NB4 (cell line): ENCODE measurements around the gene EHBP1L1.

ENCODE experiments used
- MYC ChIP-seq: IDR thresholded peaks from 2 replicates; pipeline ENCODE4 v1.6.1; 2011; ENCODE audit warnings: low read depth, low read length
- POLR2A ChIP-seq: IDR thresholded peaks from 2 replicates; pipeline ENCODE4 v1.6.1; 2011; ENCODE audit warnings: mild to moderate bottlenecking; ENCODE audit not compliant: insufficient read length; ENCODE audit errors: extremely low read depth
- TF ChIP-seq, protein P1 (sequence below): IDR thresholded peaks from one replicate; pipeline ENCODE4 v1.5.1; 2012; ENCODE audit warnings: low read depth, low read length
- TF ChIP-seq, protein P2 (sequence below): IDR thresholded peaks from 2 replicates; pipeline ENCODE4 v1.6.1; 2011; ENCODE audit warnings: low read depth, low read length

DNA sequence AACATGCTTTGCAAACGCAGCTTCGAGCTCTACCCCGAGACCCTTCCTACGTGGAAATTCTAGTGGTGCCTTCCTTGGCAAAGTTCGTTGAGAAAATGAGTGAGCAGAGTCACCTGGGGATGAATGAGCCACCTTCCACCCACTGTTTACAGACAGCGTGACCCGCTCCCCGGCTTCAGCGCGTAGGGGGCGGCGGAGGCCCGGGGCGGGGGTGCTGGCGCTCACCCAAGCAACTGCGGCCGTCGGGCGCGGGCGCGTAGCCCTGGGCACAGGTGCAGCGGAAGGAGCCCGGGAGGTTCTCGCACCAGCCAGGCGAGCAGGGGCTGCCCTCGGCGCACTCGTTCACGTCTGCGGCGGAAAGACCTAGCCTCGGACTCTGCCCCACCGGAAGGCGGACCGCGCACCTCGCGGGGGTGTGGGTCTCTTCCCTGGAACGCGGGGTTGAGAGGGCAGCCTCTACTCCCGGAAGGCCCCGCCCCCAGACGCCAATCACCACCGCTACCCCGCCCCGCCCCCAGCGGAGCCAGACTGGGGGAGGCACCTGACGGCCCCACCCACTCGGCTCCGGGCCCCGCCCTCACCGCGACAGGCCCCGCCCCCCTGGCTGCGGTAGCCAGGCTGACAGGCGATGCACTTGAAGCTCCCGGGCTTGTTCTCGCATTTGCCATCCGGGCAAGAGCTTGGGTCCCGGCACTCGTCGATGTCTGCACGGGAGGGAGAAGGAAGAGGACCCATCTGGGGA is 29.5 kb upstream of the EHBP1L1 start:
- TF ChIP-seq, protein P1, sequence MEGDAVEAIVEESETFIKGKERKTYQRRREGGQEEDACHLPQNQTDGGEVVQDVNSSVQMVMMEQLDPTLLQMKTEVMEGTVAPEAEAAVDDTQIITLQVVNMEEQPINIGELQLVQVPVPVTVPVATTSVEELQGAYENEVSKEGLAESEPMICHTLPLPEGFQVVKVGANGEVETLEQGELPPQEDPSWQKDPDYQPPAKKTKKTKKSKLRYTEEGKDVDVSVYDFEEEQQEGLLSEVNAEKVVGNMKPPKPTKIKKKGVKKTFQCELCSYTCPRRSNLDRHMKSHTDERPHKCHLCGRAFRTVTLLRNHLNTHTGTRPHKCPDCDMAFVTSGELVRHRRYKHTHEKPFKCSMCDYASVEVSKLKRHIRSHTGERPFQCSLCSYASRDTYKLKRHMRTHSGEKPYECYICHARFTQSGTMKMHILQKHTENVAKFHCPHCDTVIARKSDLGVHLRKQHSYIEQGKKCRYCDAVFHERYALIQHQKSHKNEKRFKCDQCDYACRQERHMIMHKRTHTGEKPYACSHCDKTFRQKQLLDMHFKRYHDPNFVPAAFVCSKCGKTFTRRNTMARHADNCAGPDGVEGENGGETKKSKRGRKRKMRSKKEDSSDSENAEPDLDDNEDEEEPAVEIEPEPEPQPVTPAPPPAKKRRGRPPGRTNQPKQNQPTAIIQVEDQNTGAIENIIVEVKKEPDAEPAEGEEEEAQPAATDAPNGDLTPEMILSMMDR, result no peak
- no peak for TF ChIP-seq POLR2A
- TF ChIP-seq, protein P2, sequence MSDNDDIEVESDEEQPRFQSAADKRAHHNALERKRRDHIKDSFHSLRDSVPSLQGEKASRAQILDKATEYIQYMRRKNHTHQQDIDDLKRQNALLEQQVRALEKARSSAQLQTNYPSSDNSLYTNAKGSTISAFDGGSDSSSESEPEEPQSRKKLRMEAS, result peak; percentile 32; the same call in 1 of the 2 replicates
- TF ChIP-seq MYC, result 0 out of 2 replicates have a peak, but pooled peaks have one; percentile 23
